GM12892 (cell line): Measurements from ENCODE around the gene SLC4A4.

Experiments used
- POLR2A ChIP-seq: IDR thresholded peaks from 2 replicates; pipeline ENCODE4 v1.6.1; 2011; ENCODE audit warnings: low read depth, low read length, control low read depth
- POLR2AphosphoS5 ChIP-seq: IDR thresholded peaks from 2 replicates; pipeline ENCODE4 v1.6.1; 2011; ENCODE audit warnings: low read depth, low read length, control low read depth

- no peak for TF ChIP-seq POLR2AphosphoS5
- TF ChIP-seq POLR2A: no peak
These were observed 221.2 kb downstream of the SLC4A4 start for GRCh38 chr4:71559957-71560571.
